ENCODE results near the gene TUT7.
"Not testable (repeated sequence)": the region's sequence is repeated elsewhere in the genome, so short reads cannot be mapped to it uniquely, and the experiment has no call there.

The TUT7 gene

GRCh38 chr9:86300701-86301100 lies 53.5 kb downstream of the TUT7 start:
- no peak for DNase-seq (ENCODE audit: low read depth)

- no peak for DNase-seq (ENCODE audit: low read depth)
These were observed 55.3 kb downstream of the TUT7 start for GRCh38 chr9:86298873-86299272.

GRCh38 chr9:86290341-86290740 lies 63.9 kb downstream of the TUT7 start:
- DNase-seq (ENCODE audit: low read depth) = not testable (repeated sequence)

GRCh38 chr9:86288499-86289198 lies 65.6 kb downstream of the TUT7 start:
- DNase-seq (ENCODE audit: low read depth) = no peak

GRCh38 chr9:86287013-86287412 lies 67.2 kb downstream of the TUT7 start:
- no peak for DNase-seq (ENCODE audit: low read depth)

- DNase-seq (ENCODE audit: low read depth) = no peak
These were observed 67.9 kb downstream of the TUT7 start for GRCh38 chr9:86286278-86286677.

GRCh38 chr9:86285261-86285660 lies 68.9 kb downstream of the TUT7 start:
- DNase-seq (ENCODE audit: low read depth) = no peak

- peak; percentile 82 for DNase-seq (ENCODE audit: low read depth)
These were observed 71.2 kb downstream of the TUT7 start for GRCh38 chr9:86282979-86283535.

- DNase-seq (ENCODE audit: low read depth) = peak; percentile 86
These were observed 71.9 kb downstream of the TUT7 start, which contains the start of gene ISCA1 for GRCh38 chr9:86282077-86282978. TSS of gene ISCA1 (minus strand) at chr9:86282538. CDS start at chr9:86282458, 80 bp downstream.

GRCh38 chr9:86281593-86282076 lies 72.6 kb downstream of the TUT7 start:
- no peak for DNase-seq (ENCODE audit: low read depth)

GRCh38 chr9:86280580-86280979 lies 73.6 kb downstream of the TUT7 start:
- DNase-seq (ENCODE audit: low read depth) = no peak

GRCh38 chr9:86279839-86280238 lies 74.4 kb downstream of the TUT7 start:
- no peak for DNase-seq (ENCODE audit: low read depth)

GRCh38 chr9:86277072-86277471 lies 77.1 kb downstream of the TUT7 start:
- DNase-seq (ENCODE audit: low read depth) = no peak

- no peak for DNase-seq (ENCODE audit: low read depth)
These were observed 78.2 kb downstream of the TUT7 start for GRCh38 chr9:86275962-86276361.

- no peak for DNase-seq (ENCODE audit: low read depth)
These were observed 79.2 kb downstream of the TUT7 start for GRCh38 chr9:86274821-86275643.

- DNase-seq (ENCODE audit: low read depth) = no peak
These were observed 82.0 kb downstream of the TUT7 start for GRCh38 chr9:86272221-86272620.

GRCh38 chr9:86263876-86264275 lies 90.3 kb downstream of the TUT7 start:
- no peak for DNase-seq (ENCODE audit: low read depth)

- DNase-seq (ENCODE audit: low read depth) = no peak
These were observed 91.7 kb downstream of the TUT7 start for GRCh38 chr9:86262492-86262891.

GRCh38 chr9:86259557-86259956 lies 94.7 kb downstream of the TUT7 start, which contains the start of gene C9orf153:
TSS of gene C9orf153 (minus strand) at chr9:86259657. CDS start at chr9:86229603, 30,054 bp downstream.
- no peak for DNase-seq (ENCODE audit: low read depth)

- DNase-seq (ENCODE audit: low read depth) = no peak
These were observed 96.8 kb downstream of the TUT7 start for GRCh38 chr9:86257391-86257790.

GRCh38 chr9:86256653-86257052 lies 97.6 kb downstream of the TUT7 start:
- no peak for DNase-seq (ENCODE audit: low read depth)

- DNase-seq (ENCODE audit: low read depth) = no peak
These were observed 100.6 kb downstream of the TUT7 start for GRCh38 chr9:86253577-86253976.

Measured in stromal cell of bone marrow (primary cell).